HEK293 (cell line): Measurements from ENCODE around the gene CX3CL1.

Source experiments
- CTCF ChIA-PET: fragments of 350-600 bp; formaldehyde crosslinking; extraction: SDS; loops from one replicate; lab custom pipeline; 2021; ENCODE audit warnings: antibody characterized with exemption; lab: Yijun Ruan, JAX
- POLR2A ChIA-PET: fragments of 300-600 bp; formaldehyde crosslinking; extraction: SDS; loops from one replicate; lab custom pipeline; 2020; ENCODE audit warnings: antibody characterized with exemption, inconsistent platforms; lab: Yijun Ruan, JAX
- H3K27ac ChIP-seq: fragments of 200-500 bp; sonication (Bioruptor generic); 2 replicates; pipeline ENCODE4 v1.5.1; 2014; ENCODE audit warnings: low read depth, low read length, control low read depth, inconsistent platforms; ENCODE audit errors: extremely low read depth
- H3K36me3 ChIP-seq, 2 experiments: fragments of 200-500 bp in 1 of 2; sonication (Bioruptor generic) in 1 of 2; 1 replicate in 1 of 2; 2 replicates in 1 of 2; pipeline ENCODE4 v1.5.1; 2014 to 2017; ENCODE audit warnings: inconsistent platforms in 2 of 2, low read length in 2 of 2; ENCODE audit not compliant: control insufficient read depth in 2 of 2, insufficient read depth in 1 of 2
- H3K4me1 ChIP-seq: fragments of 200-500 bp; sonication (Bioruptor generic); 2 replicates; pipeline ENCODE4 v1.5.1; 2014; ENCODE audit warnings: mild to moderate bottlenecking, low read length, inconsistent platforms; ENCODE audit not compliant: control insufficient read depth, insufficient read depth
- H3K4me3 ChIP-seq: 2 replicates; pipeline ENCODE4 v1.5.1; 2011; ENCODE audit warnings: low read depth, mild to moderate bottlenecking, control low read depth, low read length, moderate library complexity
- H3K9me3 ChIP-seq: fragments of 200-500 bp; sonication (Bioruptor generic); 2 replicates; pipeline ENCODE4 v1.5.1; 2014; ENCODE audit warnings: low read depth, low read length, inconsistent platforms; ENCODE audit not compliant: control insufficient read depth, insufficient read depth
- BCL6B ChIP-seq: fragments of 450-650 bp; formaldehyde crosslinking; IDR thresholded peaks from 2 replicates; pipeline ENCODE4 v1.5.1; 2017; ENCODE audit warnings: missing biosample characterization, missing genetic modification characterization
- KLF7 ChIP-seq: fragments of 450-650 bp; formaldehyde crosslinking; IDR thresholded peaks from 2 replicates; pipeline ENCODE4 v1.5.1; 2016; ENCODE audit warnings: missing biosample characterization, missing genetic modification characterization, borderline replicate concordance
- PRDM4 ChIP-seq: fragments of 450-650 bp; formaldehyde crosslinking; IDR thresholded peaks from 2 replicates; pipeline ENCODE4 v1.5.1; 2017; ENCODE audit warnings: missing biosample characterization, missing genetic modification characterization
- SETDB1 ChIP-seq: IDR thresholded peaks from one replicate; pipeline ENCODE4 v1.6.1; 2017; ENCODE audit warnings: mild to moderate bottlenecking, low read length, moderate library complexity, mixed read lengths; ENCODE audit not compliant: insufficient read length
- ZBTB44 ChIP-seq: fragments of 450-650 bp; IDR thresholded peaks from 2 replicates; pipeline ENCODE4 v1.5.1; 2018; ENCODE audit warnings: missing biosample characterization, mild to moderate bottlenecking, missing genetic modification characterization
- ZNF10 ChIP-seq: fragments of 450-650 bp; formaldehyde crosslinking; IDR thresholded peaks from 2 replicates; pipeline ENCODE4 v1.5.1; 2017; ENCODE audit warnings: missing biosample characterization, missing genetic modification characterization
- ZNF138 ChIP-seq: fragments of 450-650 bp; formaldehyde crosslinking; IDR thresholded peaks from 2 replicates; pipeline ENCODE4 v1.5.1; 2016; ENCODE audit warnings: missing biosample characterization, missing genetic modification characterization, borderline replicate concordance
- ZNF140 ChIP-seq: fragments of 450-650 bp; formaldehyde crosslinking; IDR thresholded peaks from 2 replicates; pipeline ENCODE4 v1.5.1; 2016; ENCODE audit warnings: missing biosample characterization, missing genetic modification characterization
- ZNF211 ChIP-seq: fragments of 450-650 bp; formaldehyde crosslinking; IDR thresholded peaks from 2 replicates; pipeline ENCODE4 v1.5.1; 2016; ENCODE audit warnings: low read depth, missing biosample characterization, missing genetic modification characterization
- ZNF292 ChIP-seq: fragments of 450-650 bp; formaldehyde crosslinking; IDR thresholded peaks from 2 replicates; pipeline ENCODE4 v1.5.1; 2016; ENCODE audit warnings: low read depth, missing biosample characterization, missing genetic modification characterization, borderline replicate concordance
- ZNF426 ChIP-seq: fragments of 450-650 bp; formaldehyde crosslinking; IDR thresholded peaks from 2 replicates; pipeline ENCODE4 v1.5.1; 2017; ENCODE audit warnings: missing biosample characterization, missing genetic modification characterization, mild to moderate bottlenecking, inconsistent platforms, moderate library complexity
- ZNF624 ChIP-seq: fragments of 450-650 bp; formaldehyde crosslinking; IDR thresholded peaks from 2 replicates; pipeline ENCODE4 v1.5.1; 2017; ENCODE audit warnings: missing biosample characterization, missing genetic modification characterization
- ZNF626 ChIP-seq: fragments of 450-650 bp; sonication (Bioruptor Pico); formaldehyde crosslinking; IDR thresholded peaks from 2 replicates; pipeline ENCODE4 v1.5.1; 2018; ENCODE audit warnings: missing biosample characterization, missing genetic modification characterization, inconsistent platforms
- ZNF670 ChIP-seq: fragments of 450-650 bp; formaldehyde crosslinking; IDR thresholded peaks from 2 replicates; pipeline ENCODE4 v1.5.1; 2016; ENCODE audit warnings: missing biosample characterization, missing genetic modification characterization, low read depth
- ZNF701 ChIP-seq: fragments of 450-650 bp; formaldehyde crosslinking; IDR thresholded peaks from 2 replicates; pipeline ENCODE4 v1.5.1; 2016; ENCODE audit warnings: missing biosample characterization, missing genetic modification characterization
- ZNF777 ChIP-seq: fragments of 450-650 bp; formaldehyde crosslinking; IDR thresholded peaks from 2 replicates; pipeline ENCODE4 v1.5.1; 2017; ENCODE audit warnings: missing biosample characterization, missing genetic modification characterization, borderline replicate concordance
- ZNF830 ChIP-seq: fragments of 450-650 bp; IDR thresholded peaks from 2 replicates; pipeline ENCODE4 v1.5.0; 2018; ENCODE audit warnings: missing biosample characterization, missing genetic modification characterization, low read depth, mild to moderate bottlenecking, moderate library complexity
- TF ChIP-seq, protein P1 (sequence below): fragments of 450-650 bp; formaldehyde crosslinking; IDR thresholded peaks from 2 replicates; pipeline ENCODE4 v1.5.1; 2016; ENCODE audit warnings: missing biosample characterization, missing genetic modification characterization
- TF ChIP-seq, protein P2 (sequence below): fragments of 450-650 bp; formaldehyde crosslinking; IDR thresholded peaks from 2 replicates; pipeline ENCODE4 v1.5.1; 2016; ENCODE audit warnings: missing biosample characterization, missing genetic modification characterization, low read depth

The CX3CL1 gene

DNA sequence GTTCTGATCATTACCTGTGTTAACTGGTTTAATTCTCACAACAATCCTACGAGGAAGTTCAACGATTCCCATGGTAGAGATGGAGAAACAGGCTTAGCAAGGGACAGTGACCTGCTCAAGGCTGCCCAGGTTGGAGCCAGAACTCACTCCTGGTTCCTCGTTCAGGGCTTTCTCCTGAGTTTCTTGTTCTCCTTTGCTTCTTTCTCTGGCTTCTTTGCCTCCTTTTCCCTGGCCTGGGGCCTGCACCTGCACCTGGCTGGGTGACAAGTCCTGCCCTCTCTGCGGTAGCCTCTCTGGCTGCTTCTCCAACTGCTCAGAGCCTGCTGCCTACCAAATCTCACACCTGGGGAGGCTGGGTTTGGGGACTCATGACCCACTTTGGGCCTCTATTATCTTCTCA, 10.9 kb upstream of the CX3CL1 start:
- no peaks in the 10 kb centered on the region for H3K4me1 ChIP-seq
- no peak overlapping the region for H3K27ac ChIP-seq
- CTCF ChIA-PET, result no interaction called here
- H3K36me3 ChIP-seq, result no peaks in the 10 kb centered on the region
- no peaks in the 10 kb centered on the region for H3K9me3 ChIP-seq
- no peak overlapping the region for H3K4me3 ChIP-seq
- POLR2A ChIA-PET, result no interaction called here
- no peak for TF ChIP-seq PRDM4
- TF ChIP-seq ZNF626, result no peak
- no peak for TF ChIP-seq ZNF292 (tag by site-specific recombination)
- no peak for TF ChIP-seq SETDB1
- TF ChIP-seq, protein P1, sequence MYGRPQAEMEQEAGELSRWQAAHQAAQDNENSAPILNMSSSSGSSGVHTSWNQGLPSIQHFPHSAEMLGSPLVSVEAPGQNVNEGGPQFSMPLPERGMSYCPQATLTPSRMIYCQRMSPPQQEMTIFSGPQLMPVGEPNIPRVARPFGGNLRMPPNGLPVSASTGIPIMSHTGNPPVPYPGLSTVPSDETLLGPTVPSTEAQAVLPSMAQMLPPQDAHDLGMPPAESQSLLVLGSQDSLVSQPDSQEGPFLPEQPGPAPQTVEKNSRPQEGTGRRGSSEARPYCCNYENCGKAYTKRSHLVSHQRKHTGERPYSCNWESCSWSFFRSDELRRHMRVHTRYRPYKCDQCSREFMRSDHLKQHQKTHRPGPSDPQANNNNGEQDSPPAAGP (tag by site-specific recombination), result no peak
- no peak for TF ChIP-seq ZNF211 (tag by site-specific recombination)
- TF ChIP-seq ZBTB44, result no peak
- TF ChIP-seq KLF7, result no peak
- no peak for TF ChIP-seq BCL6B (tag by site-specific recombination)
- no peak for TF ChIP-seq ZNF624 (tag by site-specific recombination)
- TF ChIP-seq ZNF701 (tag by site-specific recombination), result no peak

GRCh38 chr16:57364143-57364542, 8.1 kb upstream of the CX3CL1 start:
- Histone ChIP-seq H3K27ac (no peak overlapping the region), H3K9me3 (no peaks in the 10 kb centered on the region), H3K36me3 (no peaks in the 10 kb centered on the region), H3K4me1 (no peaks in the 10 kb centered on the region), H3K4me3 (no peak overlapping the region)
- CTCF ChIA-PET, result interaction anchor here (0.6 to 0.7 kb wide), 2 partner anchors 172 to 229 kb away, joined by 4 read pairs; partner anchors contain the start of gene CCDC102A
- TF ChIP-seq ZNF777 (tag by site-specific recombination), result no peak
- TF ChIP-seq, protein P2, sequence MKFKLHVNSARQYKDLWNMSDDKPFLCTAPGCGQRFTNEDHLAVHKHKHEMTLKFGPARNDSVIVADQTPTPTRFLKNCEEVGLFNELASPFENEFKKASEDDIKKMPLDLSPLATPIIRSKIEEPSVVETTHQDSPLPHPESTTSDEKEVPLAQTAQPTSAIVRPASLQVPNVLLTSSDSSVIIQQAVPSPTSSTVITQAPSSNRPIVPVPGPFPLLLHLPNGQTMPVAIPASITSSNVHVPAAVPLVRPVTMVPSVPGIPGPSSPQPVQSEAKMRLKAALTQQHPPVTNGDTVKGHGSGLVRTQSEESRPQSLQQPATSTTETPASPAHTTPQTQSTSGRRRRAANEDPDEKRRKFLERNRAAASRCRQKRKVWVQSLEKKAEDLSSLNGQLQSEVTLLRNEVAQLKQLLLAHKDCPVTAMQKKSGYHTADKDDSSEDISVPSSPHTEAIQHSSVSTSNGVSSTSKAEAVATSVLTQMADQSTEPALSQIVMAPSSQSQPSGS, result no peak
- TF ChIP-seq ZNF830, result no peak
- TF ChIP-seq, all 188 proteins: peak for 0
- POLR2A ChIA-PET, result no interaction called here

DNA sequence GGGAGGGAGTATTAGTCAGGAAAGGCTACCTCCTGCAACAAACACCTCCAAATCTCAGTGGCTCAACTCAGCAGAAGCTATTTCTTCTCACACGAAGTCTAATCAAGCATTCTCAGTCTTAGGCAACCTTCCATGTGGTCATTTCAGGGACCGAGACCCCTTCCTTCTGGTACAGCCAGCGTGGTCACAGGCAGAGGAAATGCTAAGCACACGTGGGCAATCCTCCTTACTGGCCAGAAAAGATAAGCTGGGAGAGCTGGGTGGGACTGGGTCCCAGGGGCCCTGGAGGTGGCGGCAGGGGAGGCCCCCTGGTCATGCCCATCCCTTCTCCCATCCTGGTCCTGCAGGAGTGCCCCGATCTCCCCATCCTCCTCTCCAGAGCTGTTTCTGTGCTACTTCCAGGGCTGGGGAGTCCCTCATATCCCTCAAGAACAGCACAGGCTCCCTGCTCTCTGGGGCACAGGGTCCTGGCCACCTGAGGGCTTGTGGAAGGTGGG, 5.7 kb upstream of the CX3CL1 start:
- POLR2A ChIA-PET, result no interaction called here
- TF ChIP-seq ZNF670 (tag by site-specific recombination) (no peak), ZNF10 (tag by site-specific recombination) (no peak), ZNF138 (tag by site-specific recombination) (no peak), ZNF140 (tag by site-specific recombination) (no peak), ZNF426 (tag by site-specific recombination) (no peak)
- TF ChIP-seq, all 188 proteins: peak for 0
- CTCF ChIA-PET, result no interaction called here
- Histone ChIP-seq H3K4me1 (no peaks in the 10 kb centered on the region), H3K9me3 (no peaks in the 10 kb centered on the region), H3K4me3 (no peak overlapping the region), H3K27ac (no peak overlapping the region), H3K36me3 (no peaks in the 10 kb centered on the region)
